Measurements from ENCODE around the gene PSD4.

PSD4 gene

GRCh38 chr2:113164215-113164929 is 9.4 kb upstream of the PSD4 start:
- TF ChIP-seq BACH2 (CRISPR knock-in tag; IDR thresholded peaks at IDR 0.05; ENCODE audit: borderline replicate concordance) (no peak), ARNTL (CRISPR knock-in tag; IDR thresholded peaks at IDR 0.05; ENCODE audit: borderline replicate concordance, low read depth) (no peak), ISL1 (CRISPR knock-in tag; IDR thresholded peaks at IDR 0.05) (no peak), ZNF565 (CRISPR knock-in tag; conservative IDR thresholded peaks at IDR 0.05; ENCODE audit: low read depth) (no peak), ZFP30 (CRISPR knock-in tag; IDR thresholded peaks at IDR 0.05) (no peak), TSHZ2 (CRISPR knock-in tag; IDR thresholded peaks at IDR 0.05) (no peak), ZNF70 (CRISPR knock-in tag; IDR thresholded peaks at IDR 0.05) (no peak), SNAI2 (CRISPR knock-in tag; IDR thresholded peaks at IDR 0.05) (no peak), CREB5 (CRISPR knock-in tag; IDR thresholded peaks at IDR 0.05; ENCODE audit: low read depth) (no peak), ZNF8 (CRISPR knock-in tag; IDR thresholded peaks at IDR 0.05) (no peak), ZFP3 (CRISPR knock-in tag; IDR thresholded peaks at IDR 0.05) (no peak), CSDC2 (CRISPR knock-in tag; IDR thresholded peaks at IDR 0.05) (no peak), GLIS3 (CRISPR knock-in tag; IDR thresholded peaks at IDR 0.05) (no peak), TOX (CRISPR knock-in tag; IDR thresholded peaks at IDR 0.05; ENCODE audit: borderline replicate concordance) (no peak), POU6F1 (CRISPR knock-in tag; IDR thresholded peaks at IDR 0.05; ENCODE audit: borderline replicate concordance, low read depth) (no peak)
- ATAC-seq, result no peak

- TF ChIP-seq BACH2 (CRISPR knock-in tag; IDR thresholded peaks at IDR 0.05; ENCODE audit: borderline replicate concordance) (no peak), ZFP30 (CRISPR knock-in tag; IDR thresholded peaks at IDR 0.05) (no peak), ESRRG (CRISPR knock-in tag; IDR thresholded peaks at IDR 0.05) (no peak), TOX (CRISPR knock-in tag; IDR thresholded peaks at IDR 0.05; ENCODE audit: borderline replicate concordance) (no peak), ZC3H10 (CRISPR knock-in tag; IDR thresholded peaks at IDR 0.05) (no peak), TSHZ2 (CRISPR knock-in tag; IDR thresholded peaks at IDR 0.05) (no peak), RARB (CRISPR knock-in tag; IDR thresholded peaks at IDR 0.05) (no peak), ZNF8 (CRISPR knock-in tag; IDR thresholded peaks at IDR 0.05) (no peak), GLIS3 (CRISPR knock-in tag; IDR thresholded peaks at IDR 0.05) (no peak)
- ATAC-seq, result no peak
Observed at GRCh38 chr2:113164930-113165585, 8.7 kb upstream of the PSD4 start.

GRCh38 chr2:113166187-113166645 is 7.6 kb upstream of the PSD4 start:
- TF ChIP-seq TOX (CRISPR knock-in tag; IDR thresholded peaks at IDR 0.05; ENCODE audit: borderline replicate concordance) (no peak), ZFP3 (CRISPR knock-in tag; IDR thresholded peaks at IDR 0.05) (no peak), CREB5 (CRISPR knock-in tag; IDR thresholded peaks at IDR 0.05; ENCODE audit: low read depth) (no peak), RARB (CRISPR knock-in tag; IDR thresholded peaks at IDR 0.05) (no peak), CSRNP3 (CRISPR knock-in tag; IDR thresholded peaks at IDR 0.05) (no peak), OSR1 (CRISPR knock-in tag; IDR thresholded peaks at IDR 0.05) (no peak), BACH2 (CRISPR knock-in tag; IDR thresholded peaks at IDR 0.05; ENCODE audit: borderline replicate concordance) (no peak), ZNF8 (CRISPR knock-in tag; IDR thresholded peaks at IDR 0.05) (no peak), GLIS3 (CRISPR knock-in tag; IDR thresholded peaks at IDR 0.05) (no peak), ISL1 (CRISPR knock-in tag; IDR thresholded peaks at IDR 0.05) (no peak)
- no peak for ATAC-seq

Data from SK-N-SH treated with all-trans-retinoic acid at 6 μM for 48 hours (cell line).